CD4-positive, alpha-beta T cell treated with Interleukin-15 for 1 hour (primary cell): Measurements from ENCODE around the gene INPP4B.

ENCODE experiments used
- DNase-seq: peaks from one replicate; pipeline ENCODE4 v3.0.0-alpha.2; 2020

Gene INPP4B

DNA sequence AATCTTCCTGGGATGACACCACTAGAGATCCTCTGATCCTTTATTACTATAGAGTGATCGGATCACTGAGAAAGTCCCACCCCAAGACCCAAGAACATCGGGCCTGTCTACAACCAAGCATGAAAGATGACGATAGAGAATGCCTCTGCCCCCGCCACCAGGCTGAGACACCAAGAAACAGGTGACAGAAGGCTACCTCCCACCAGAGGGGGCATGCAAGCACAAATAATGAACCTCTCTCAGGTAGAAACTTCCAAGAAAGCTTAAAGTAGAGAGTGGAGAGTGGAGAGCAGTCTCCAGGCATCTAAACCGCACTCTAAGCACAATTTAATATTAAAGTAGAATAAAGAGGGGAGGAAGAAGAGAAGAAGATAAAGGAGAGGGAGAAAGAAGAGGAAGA lies 402.6 kb downstream of the INPP4B start:
- no peak for DNase-seq

DNA sequence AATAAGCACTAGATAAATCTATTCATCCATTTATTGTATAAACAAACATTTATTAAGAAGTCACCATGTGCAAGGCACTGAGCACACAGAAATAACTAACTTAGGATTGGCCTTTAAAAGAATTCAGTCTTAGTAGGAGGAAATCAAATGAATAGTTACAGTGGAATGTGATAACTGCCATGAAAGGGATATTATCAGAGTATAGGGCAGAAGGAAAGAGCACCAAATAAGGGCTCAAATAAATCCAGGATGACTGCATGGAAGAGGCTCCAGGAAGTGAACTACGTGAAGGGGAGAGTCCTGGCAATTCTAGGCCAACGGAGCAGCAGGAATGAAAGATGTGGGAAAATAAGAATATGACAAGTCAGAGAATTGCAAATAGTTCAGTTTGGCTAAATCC lies 406.0 kb downstream of the INPP4B start:
- no peak for DNase-seq

DNA sequence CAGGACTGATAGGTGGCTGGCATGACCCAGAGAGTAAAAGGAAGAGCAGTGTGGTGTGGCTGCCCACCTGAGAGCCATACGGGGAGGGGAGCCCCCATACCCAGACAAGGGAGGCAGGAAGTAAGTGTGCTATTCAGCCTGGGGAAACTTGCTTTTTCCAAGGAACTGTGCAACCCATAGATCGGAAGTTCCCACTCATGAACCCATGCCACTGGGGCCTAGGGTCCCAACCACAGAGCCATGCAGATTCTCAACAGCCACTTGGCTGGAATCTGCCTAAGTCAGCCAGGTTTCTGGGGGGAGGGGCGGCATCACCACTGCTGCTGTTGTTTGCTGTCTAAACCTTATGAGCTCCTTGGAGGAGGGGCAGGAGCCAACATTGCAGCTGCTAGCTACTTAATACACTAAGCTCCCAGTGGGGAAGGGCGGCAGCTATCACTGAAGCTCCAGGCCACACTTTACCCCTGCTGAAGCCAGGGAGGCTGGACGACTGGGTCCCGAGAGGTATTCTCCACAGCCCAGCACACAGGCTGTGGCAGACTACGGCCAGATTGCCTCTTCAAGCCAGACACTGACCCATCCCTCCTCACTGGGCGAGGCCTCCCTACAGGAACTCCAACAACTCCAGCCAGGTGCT lies 410.4 kb downstream of the INPP4B start:
- DNase-seq: no peak

DNA sequence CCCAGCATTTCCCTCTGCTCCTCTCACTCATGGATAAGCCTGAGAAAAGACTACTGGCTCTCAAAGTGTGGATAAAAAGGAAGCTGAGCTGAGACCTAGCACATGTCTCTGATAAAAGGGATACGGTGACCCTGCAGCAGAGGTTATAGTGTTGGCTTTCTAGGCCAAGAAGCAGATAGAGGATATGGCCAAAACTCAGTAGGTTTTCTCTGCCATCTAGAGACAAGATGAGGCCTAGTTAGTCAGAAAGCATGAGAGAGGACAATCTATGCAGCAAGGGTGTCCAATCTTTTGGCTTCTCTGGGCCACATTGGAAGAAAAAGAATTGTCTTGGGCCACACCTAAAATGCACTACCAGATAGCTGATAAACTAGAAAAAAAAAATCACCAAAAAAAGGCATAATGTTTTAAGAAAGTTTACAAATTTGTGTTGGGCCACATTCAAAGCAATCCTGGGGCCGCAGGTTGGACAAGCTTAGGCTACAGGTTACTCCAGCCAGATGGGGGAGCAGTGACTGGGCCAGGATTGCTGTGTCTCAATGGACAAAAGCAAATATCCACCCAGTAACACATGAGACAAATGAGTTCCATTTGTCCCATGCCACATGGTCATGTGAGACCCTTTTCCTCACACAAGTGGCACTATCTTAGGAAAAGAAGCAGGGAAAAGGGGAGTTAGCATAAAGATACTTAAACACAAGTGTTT lies 411.4 kb downstream of the INPP4B start:
- no peak for DNase-seq

DNA sequence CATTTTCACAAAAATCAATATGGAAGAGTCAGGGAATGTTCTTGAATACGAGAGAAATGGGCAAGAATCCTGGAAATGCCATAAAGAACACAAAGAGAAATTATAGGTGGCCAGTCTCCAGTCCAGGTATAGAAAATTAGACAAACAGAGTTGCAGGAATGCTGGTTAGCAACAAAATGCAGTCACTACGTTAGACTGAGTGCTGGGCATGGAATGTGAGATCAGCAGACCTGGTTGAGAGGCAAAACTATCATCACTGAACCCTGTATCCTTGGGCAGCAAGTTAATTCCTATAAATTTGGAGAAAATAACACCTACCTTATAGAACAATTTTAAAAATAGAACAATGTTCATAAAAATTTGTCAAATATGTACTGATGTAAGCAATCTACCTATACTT lies 417.4 kb downstream of the INPP4B start:
- DNase-seq: no peak

DNA sequence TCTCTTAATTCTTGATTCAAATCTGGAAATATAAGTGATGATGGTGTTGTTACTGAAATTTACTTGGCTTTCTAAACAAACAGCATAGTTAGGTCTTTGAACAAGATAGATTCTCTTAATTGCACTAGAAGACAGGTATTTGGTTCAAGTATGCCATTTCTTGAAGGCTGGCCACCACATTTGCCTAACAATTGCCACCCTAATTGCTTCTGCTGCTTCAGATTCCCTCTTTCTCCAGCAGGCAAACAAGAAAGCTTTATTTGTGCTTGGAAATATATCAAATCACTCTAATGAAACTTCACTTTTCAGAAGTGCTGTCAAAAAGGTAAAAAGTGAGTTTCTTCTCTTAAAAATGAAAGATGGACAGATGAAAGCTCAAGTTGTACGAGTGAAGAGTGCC lies 418.6 kb downstream of the INPP4B start:
- DNase-seq: no peak

DNA sequence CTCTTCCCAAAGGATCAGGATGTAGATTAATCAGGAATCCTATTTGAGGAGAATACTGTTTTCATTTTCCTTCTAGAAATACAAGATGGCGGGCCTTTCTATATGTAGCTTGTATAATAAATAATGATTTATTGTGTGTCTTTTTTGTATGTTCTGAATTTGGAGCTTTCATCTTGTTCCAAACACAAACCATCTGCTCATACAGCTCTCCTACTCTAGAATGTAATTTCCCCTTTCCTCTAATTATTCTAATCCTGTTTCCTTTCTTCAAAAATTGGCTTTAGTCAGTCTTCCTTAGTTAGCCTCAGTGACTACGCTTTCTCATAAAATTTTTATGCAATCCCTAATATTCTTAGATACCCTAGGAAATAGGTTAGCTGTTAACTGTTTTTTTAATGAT lies 422.2 kb downstream of the INPP4B start:
- no peak for DNase-seq

DNA sequence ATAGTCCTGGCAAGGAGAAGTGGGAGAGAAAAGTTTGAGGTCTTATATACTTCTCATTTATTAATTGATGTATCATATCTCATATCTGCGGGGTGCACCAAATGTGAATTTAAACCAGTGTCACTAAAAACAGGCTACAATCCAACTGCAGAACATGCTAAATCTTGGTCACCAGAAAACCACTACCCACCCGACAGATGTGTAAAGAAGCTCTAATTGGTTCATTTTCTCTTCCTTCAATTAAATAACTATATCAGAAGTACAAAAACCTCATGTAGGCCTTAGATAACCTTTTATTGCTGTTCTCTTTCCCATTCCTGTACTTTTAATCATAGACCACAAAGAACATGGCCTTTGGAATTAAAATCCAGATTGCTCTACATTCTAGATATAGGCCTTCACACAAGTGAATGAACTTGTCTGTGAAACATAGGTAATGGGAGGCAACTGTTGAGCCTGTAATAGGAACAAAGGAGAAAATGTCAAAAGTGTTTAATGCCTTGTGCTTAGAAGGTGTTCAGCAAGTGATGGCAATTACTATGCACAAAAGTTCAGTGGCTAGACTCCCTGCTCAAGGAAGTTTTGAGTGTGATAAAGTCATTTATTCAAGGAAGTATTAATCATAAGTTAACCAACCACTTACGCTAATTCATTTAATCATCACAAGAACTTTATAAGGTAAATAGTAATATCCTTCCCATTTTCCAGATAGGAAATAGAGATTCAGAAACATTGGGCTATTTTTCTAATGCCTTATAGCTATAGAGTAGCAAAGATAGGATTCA lies 425.6 kb downstream of the INPP4B start:
- DNase-seq: no peak

DNA sequence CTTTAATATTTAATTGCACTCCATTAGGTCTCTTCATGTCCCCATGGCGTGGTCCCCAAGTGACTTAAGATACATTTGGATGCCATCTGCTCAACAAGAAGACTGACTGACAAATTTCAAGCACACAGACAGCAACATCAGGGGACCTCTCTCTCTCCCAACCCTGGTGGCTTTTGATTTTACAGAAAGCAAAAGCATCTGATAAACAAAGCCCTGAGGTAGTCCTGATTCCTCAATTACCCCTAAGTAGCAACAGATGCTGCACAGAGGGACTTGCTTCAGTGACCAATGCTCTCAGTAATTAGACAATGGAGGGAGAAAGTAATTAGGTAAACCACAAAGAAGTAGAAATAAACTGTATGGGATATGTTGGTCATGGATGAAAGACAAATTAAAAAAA lies 426.4 kb downstream of the INPP4B start:
- DNase-seq: no peak

DNA sequence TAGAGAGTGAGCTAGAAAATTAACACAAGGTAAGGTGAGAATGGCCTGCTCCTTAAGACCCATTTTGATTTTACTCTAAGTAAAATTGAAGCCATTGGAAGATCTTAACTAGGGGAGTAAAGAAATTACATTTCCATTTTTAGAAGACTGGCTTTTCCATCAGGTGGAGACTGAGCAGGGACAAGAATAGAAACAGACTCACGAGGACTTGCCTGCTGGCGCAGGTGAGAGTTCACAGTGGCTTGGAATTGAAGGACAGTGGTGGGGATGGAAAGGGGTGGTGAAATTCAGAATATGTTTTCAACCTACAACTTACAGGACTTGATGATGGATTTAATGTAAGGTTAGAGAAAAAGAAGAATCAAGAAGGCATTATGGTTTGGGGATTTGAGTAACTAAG lies 427.4 kb downstream of the INPP4B start:
- no peak for DNase-seq

DNA sequence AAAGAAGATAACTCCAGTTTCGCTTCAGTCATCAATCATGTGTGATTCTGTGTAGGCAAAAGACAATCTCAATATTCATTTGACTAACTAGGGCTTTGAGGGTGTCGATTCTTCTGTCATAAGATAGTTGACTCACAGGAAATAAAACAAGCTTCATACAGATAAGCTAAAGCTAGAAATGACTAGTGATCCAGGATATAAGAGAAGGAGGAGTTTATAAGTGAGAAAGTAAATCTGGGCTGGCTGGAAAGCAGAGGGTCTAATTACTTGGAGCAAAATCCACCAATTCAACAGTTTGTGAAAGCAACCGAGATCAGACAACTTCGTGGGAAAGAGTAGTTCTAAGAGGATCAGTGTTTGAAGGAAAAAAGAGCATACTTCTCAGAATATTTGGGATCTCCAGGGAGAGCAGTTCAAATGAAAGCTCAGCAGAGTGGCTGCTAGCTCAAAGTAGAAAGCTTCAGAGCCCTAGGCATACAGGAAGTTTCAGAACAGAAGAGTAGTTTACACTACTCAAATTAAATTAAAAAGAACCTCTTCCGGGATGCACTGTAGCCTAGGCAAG lies 429.3 kb downstream of the INPP4B start:
- DNase-seq: no peak

DNA sequence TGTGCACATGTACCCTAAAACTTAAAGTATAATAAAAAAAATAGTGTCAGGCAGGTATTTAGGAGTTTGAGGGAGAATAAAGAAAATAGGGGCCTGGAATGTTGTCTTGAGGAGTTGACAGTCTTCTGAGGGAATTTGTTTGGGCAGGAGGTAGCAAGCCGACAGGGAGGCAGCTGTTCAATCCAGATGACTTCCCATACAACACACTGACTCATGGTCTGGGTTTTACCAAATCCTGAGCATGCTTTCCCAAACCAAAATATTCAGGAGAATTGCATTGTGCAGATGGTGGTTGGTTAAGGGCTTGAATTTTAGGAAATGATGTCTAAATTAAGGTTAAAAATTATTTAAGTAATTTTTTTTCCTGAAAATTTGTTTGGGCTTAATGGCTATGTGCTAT lies 430.0 kb downstream of the INPP4B start:
- no peak for DNase-seq

DNA sequence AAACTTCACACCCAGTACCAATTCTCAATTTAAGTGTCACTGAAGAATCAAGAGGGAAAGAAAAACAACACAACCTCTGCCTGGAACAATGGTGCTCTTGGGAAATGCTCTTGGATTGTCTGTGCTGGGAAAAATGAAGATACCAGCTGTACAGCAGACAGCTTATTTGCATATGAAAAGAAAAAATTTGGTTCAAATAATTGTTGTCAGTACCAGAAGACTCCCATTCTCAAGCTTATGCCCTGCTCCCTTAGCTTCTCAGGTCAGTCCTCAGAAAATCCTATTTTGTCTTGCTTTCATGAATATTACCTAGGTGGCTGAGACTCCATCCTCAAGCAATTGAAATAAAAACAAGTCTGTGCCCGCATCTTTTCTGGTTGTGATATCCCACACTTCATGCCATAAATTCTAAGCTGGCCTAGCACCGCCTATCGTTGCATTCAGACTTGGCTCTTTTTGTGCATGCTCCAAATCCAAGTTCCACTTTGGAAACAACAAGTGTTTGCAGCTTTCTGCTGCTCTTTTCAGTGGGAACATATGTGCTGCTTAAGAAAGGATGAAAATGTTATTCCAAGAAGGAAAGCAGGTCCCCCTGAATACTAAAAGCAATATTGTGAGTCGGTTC lies 431.6 kb downstream of the INPP4B start:
- no peak for DNase-seq

DNA sequence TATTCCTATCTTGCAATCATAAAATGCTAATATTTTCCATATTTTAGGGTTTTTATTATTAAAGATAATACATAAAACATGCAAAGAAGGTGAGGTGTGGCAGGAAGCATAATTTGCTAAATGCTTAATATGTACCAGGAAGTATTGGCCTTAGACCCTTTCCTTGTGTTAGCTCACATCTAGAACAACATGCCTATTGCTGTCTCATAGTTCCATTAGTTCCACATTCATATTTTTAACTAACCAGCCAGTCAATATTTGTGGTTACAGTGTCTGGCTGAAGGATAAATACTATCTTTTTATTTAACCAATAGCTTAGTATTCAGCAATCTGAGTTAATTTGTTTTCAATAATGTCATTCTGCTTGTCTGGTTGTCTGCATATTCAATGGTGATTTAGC lies 432.6 kb downstream of the INPP4B start:
- no peak for DNase-seq

DNA sequence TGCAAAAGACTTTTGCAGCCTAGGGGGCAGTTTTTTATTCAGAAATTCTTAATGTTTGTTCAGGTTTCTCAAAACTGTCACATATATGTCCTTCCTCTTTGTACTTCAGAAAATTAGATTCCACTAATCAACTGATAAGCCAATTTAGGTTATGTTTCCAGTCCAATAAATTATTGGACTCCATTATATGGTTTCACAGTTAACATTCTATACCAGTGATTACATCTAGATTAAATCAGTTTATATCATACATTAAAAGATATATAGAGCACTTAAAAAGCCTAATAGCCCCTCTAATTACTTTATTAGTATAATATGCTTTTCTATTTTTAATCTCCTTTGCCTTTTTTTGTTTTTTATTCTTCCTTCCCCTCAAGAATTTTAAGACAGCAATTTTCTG lies 434.1 kb downstream of the INPP4B start:
- DNase-seq: no peak

DNA sequence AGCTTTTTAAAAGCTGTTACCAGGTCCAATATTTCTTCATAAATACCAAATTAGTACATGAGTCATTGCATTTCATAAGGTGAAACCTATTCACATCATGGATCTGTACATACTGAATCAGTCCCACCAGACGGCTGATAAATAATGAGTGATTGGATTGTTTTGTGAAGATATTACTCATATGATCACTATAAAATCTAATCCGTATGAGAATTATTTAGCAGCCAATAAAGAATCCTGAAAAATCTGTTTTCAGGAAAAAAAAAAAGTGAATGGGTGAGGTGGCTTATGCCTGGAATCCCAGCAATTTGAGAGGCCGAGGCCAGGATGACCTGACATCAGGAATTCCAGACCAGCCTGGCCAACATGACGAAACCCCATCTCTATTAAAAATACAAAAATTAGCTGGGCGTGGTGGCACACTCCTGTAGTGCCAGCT lies 438.1 kb downstream of the INPP4B start:
- no peak for DNase-seq

DNA sequence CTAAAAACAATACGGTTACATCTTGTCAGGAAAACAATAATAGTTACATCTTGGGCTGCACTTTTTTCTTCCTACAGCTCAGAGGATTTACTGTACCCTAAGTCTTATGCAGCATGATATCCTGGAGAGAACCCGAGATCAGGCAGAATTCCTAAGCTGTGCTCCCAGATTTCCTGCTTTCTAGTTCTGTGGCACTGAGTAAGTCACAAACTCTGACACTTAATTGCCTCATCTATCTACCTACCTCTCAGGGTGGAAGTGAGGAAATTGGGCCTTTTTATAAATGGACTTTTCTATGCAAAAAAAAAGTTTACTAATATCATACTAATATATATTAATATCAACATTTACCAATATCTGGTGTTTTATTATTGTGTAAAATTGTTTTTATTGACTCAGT lies 438.5 kb downstream of the INPP4B start:
- DNase-seq: no peak

DNA sequence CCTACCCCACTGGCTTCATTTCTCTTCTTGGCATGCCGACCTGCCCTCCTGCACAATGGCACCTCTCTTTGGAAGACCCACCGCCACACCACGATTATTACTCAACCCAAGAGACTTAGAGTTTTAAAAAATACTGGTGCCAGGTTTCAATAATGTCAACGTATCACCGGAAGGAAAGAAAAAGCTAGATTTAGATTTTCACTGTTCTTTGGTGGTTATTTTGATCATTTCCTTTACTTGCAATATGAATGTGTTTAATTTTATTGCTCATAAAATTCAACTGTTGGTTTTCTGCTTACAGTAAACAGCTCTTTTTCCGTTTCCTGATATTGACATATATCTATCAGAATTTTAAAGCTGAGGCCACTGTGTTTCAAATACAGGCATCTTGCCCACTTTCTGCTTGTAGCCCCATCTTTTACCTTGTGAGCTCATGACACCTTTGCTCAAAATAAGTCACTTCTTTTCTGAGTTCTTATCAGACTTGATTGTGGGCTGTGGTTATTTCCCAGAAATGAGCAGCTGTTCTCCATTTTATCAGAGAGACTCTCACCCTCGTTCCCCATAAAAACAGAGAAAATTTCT lies 439.1 kb downstream of the INPP4B start:
- DNase-seq: no peak

DNA sequence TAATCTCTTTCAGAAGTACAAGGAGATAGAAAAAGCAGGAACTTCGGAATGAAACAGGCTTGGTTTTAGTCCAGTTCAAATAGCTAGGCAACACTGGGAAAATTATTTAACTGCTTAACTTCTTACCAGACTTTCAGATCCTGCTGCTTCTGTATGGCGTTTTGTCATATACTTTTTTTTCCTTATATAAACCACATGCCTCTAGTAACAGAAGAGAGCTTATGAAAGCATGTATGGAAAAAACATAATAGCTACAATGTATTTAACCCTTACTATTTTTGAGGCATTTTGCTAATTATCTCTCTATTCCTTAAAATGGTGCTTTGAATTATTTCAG lies 439.6 kb downstream of the INPP4B start:
- DNase-seq: no peak

DNA sequence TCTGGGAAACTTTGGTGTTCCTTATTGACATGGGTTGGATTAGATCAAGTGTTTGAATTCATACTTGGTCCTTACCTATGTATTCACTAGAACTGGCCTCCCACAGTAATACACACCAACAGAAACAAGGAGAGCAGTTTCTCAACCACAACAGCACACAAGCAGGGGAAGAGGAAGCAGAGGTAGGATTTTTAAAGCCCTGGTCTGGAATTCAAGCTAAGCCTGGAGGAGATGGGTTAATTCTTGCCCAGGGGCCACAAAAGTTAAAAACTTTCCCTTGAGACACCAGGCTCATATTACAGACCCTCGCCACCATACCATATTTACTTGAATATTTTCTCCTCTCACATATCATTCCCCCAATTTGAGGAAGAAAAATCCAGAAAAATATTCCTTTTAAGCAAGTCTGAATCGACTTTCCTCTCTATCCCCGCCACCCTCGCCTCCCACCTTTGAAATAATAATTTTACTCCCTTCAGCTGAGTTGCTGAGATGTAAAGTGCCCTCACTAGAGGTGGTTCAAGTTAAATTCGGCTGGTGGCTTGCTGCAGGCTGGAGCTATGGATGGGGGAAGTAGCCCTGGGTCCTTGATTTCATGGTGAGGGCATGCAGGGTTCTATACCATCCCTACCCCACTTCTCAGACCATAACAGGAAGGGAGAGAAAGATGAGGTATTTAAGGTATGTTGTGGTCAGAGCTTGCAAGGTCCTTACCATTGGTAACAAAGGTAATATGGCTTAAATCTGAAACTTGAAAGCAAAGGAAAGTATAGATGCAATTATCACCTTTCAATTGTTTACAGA lies 440.2 kb downstream of the INPP4B start:
- DNase-seq: no peak

DNA sequence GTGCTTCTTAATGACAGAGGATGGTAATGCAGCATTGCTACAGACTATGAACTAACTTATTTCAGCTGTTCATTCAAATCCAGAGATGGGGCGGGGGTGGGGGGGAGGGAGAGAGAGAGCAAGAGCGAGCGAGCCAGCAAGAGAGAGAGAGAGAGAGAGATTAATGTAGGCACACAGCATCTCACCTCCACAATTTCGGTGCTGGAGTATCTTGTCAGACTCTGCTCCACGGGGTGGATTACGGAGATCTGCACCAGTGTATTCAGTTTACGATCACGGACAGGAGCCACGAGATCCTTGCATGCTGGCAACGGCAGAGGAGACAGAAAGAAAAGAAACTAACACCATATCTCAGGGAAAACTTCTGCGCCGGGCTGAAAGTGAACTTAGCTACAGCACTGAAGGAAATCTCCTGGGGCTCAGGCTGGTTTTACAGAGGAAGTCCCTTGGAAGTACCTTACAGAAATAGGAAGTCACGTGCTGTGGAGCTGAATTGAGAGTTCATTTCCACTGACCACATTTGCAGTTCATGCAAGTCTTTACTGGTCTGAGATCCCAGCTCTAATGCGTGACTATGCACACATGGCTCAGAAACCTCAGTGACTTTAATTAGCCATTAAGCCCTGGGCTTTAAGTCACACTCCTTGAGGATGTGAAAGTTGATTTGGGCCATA lies 440.9 kb downstream of the INPP4B start:
- DNase-seq: peak; percentile 44

DNA sequence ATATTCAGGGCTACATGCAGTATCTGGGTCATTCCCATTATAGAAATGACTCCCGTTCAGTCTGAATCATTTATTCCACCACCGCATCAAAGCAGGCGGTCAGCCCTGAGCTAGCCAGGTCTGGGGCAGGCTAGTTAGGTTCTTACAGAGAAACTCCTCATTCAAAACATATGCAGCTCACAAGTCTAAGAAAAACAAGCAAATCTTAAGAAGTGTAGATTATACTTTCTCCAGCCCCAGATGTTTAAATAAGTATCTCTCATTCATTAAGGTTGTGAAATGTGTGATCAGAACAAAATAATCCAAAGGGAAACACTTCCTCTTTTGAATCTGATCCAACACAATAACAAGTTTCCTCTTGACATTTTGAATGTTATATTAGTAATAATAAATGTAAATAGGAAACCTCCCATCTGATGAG lies 441.9 kb downstream of the INPP4B start:
- no peak for DNase-seq
